ENCODE results near the gene EXD3.

The EXD3 gene

GRCh38 chr9:137317718-137318511 lies 105.0 kb downstream of the EXD3 start:
- peak; percentile 56 for DNase-seq (ENCODE audit: low spot score)

GRCh38 chr9:137317021-137317717 lies 105.8 kb downstream of the EXD3 start:
- DNase-seq (ENCODE audit: low spot score), result peak; percentile 64

DNA sequence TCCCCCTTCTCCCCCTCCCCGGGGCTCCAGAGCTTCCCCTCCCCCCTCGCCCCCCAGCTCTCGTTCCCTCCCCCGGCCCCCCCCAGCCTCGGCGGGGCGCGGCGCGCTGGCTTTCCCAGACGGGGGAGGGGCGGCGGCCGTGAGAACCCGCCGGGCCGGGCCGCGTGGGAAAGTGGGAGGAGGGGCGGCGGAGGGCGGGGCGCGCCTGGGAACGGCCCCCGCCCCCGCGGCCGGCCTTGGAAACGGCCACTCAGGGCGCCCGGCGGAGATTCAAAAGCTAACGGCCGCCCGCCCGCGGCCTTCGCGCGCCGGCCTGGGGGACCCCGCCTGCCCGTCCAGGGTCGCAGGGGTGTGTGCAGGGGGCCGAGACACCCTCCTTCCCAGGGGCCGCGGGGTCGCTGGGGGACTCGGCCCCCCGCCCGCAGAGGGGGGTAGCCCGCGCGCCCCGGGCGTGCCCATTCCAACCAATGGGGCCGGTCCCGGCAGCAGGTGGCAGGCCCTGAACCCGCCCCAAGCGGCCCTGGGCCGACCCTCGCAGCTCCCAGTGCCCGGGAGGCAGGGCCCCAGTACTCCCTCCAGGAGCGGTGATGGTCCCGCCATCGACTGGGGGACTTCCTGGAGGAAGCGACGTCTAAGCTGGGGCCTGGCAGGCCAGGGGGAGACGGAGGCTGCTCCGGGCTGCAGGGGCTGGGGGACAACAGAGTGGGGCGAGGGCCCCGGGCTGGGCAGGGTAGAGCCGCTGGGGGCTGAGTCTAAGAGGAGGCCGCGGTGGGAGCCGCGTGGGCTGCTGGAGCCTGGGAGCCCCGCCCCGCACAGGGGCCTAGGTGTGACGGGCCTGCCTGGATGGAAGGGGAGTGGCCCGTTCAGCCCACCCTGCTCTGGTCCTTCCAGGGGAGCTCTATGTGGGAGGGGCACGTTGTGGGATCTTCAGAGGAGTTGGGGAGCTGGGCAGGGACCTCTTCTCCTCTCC lies 106.7 kb downstream of the EXD3 start:
- DNase-seq (ENCODE audit: low spot score), result peak; percentile 78

GRCh38 chr9:137315581-137316011 lies 107.4 kb downstream of the EXD3 start:
- peak; percentile 55 for DNase-seq (ENCODE audit: low spot score)

- DNase-seq (ENCODE audit: low spot score), result peak; percentile 60
Observed at GRCh38 chr9:137314561-137315560, 108.1 kb downstream of the EXD3 start.

GRCh38 chr9:137313956-137314560 lies 108.9 kb downstream of the EXD3 start:
- DNase-seq (ENCODE audit: low spot score), result no peak

- DNase-seq (ENCODE audit: low spot score), result peak; percentile 62
Observed at GRCh38 chr9:137313326-137313936, 109.5 kb downstream of the EXD3 start.

DNA sequence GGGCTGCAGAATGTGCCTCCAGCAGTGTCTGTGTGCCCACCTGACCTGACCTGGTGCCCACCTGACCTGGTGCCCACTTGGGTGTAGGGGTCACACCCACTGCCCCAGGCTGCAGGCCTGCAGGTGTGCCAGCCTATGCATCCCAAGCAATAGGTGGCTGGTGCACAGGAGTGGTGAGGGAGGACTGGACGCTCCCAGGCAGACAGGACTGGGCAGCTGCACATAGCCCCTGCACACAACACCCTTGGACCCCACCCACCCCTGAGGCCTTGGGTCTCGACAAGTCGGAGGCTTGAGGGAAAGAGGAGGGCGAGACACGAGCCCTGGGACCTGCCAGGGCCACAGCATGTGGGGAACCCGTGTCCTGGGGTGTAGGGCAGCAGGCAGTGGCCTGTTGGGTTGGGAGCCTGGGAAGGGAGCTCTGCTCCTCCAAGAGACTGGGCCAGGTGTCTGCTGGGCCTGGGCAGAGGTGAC lies 110.1 kb downstream of the EXD3 start:
- DNase-seq (ENCODE audit: low spot score), result no peak

- DNase-seq (ENCODE audit: low spot score), result peak; percentile 47
Observed at GRCh38 chr9:137311986-137312851, 110.7 kb downstream of the EXD3 start.

- peak; percentile 60 for DNase-seq (ENCODE audit: low spot score)
Observed at GRCh38 chr9:137311171-137311985, 111.6 kb downstream of the EXD3 start.

- DNase-seq (ENCODE audit: low spot score), result no peak
Observed at GRCh38 chr9:137310189-137311052, 112.5 kb downstream of the EXD3 start.

DNA sequence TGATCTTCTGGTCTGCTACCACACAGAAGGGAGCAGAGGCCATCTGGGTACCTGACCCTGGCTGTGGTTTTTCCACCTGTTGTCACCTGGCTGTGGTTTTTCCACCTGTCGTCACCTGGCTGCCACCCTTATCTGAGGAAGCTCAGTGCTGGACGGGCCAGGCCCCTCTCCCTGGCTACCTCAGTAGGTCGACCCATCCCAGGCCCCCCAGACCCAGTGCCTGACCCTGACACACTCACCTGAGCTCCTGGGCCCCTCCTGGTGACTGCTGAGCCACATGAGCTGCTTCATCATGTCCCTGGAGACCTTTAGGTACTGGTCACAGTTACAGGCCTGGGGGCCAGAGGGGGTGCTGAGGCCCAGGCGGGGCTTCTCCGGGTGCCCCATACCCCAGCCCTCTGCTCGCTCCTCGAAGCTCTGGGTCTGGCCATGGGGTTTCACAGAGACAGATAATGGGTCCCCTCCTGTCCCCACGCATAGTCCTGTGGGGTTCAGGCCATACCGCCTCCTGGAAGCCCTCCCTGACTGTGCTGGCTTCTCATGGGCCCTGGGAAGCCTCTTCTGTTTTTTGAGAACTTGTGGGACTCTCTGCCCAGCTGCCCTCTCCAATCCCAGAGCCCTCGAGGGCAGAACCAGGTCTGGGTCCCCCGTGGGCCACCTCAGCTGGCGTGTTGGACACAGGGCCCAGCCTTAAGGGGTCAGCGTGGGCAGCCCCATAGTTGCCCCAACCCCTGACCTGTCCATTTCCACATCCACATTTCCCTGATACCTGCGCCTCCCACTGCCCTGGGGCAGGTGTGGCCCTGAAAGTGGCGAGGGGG lies 113.4 kb downstream of the EXD3 start:
- peak; percentile 64 for DNase-seq (ENCODE audit: low spot score)

GRCh38 chr9:137308057-137308619 lies 114.8 kb downstream of the EXD3 start:
- no peak for DNase-seq (ENCODE audit: low spot score)

DNA sequence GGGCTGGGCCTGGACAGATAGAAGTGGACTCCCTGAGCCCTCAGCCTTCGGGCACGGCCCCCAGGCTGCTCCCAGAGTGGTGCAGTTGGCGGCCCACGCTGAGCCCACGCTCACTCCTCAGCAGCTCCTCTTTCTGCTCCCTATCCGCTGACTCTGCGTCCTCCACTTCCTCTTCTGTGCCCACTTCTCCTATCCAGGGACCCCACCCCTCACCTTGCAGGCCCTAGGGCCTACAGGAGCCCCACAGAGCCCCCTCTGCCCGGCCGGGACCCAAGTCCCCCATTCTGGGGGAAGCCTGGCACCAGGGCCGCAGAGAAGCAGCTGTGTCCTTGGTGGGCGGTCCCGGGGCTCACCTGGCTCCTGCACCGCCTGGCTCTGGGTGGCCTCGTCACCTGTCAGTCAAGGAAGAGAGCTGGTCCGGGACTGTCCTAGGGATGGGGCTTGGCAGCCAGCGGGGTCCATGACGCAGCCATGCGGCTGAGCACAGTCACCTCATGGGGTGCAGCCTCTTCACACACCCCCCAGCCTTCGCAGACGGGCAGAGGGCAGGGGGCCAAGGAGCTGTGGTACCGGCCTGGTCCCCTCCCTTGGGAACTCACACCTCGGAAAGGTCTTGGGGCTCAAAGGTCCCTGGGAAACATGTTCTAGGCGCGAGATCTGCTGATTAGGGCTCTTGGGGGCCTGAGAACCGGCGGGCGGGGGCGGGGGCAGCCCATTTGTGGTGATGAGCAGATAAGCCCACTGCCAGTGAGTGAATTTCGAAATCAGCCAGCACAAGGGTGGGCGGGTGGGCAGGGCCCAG lies 115.5 kb downstream of the EXD3 start:
- DNase-seq (ENCODE audit: low spot score), result peak; percentile 58

- peak; percentile 61 for DNase-seq (ENCODE audit: low spot score)
Observed at GRCh38 chr9:137306850-137307254, 116.1 kb downstream of the EXD3 start.
